ENCODE measurements around the gene SMARCA2.

- TF ChIP-seq TAF1 (IDR thresholded peaks at IDR 0.05; ENCODE audit: low read depth, low read length) (no peak), POLR2A (IDR thresholded peaks at IDR 0.05; ENCODE audit: low read depth, low read length) (no peak), SPI1 (IDR thresholded peaks at IDR 0.05; ENCODE audit: low read depth, low read length) (no peak), POLR2AphosphoS5 (IDR thresholded peaks at IDR 0.05; ENCODE audit: low read depth, low read length) (no peak), PAX5 (IDR thresholded peaks at IDR 0.05; ENCODE audit: insufficient read depth, low read length, severe bottlenecking) (no peak)
Measured at GRCh38 chr9:2144619-2145018, 129.5 kb downstream of the SMARCA2 start.

All from GM12891 (cell line).